ENCODE data around the gene PALD1. TPM values are rescaled to one million over a fixed set of nuclear protein-coding genes. Genes with fewer than 3 reads are reported as not detected.

Gene PALD1
- total and polyA plus RNA-seq, 9 of the 15 experiments (the other 6 are each of a cell fraction or from before 2014, with no cell fraction given) = 0.03 to 0.29 (median 0.09) TPM; not detected in 2

GRCh38 chr10:70598857-70599295 lies 120.3 kb downstream of the PALD1 start (continued):
- TF ChIP-seq CHD7 (IDR thresholded peaks at IDR 0.05; ENCODE audit: low read depth, low read length) = no peak
- TF ChIP-seq KAT8 (IDR thresholded peaks at IDR 0.05; ENCODE audit: low read depth) = no peak
- TF ChIP-seq MECOM (CRISPR knock-in tag; IDR thresholded peaks at IDR 0.05) = no peak
- TF ChIP-seq POLR2G (IDR thresholded peaks at IDR 0.05; ENCODE audit: low read depth, low read length) = peak; percentile 56
- no peak for TF ChIP-seq ZFP30 (CRISPR knock-in tag; IDR thresholded peaks at IDR 0.05; ENCODE audit: borderline replicate concordance)
- no peak for TF ChIP-seq IRF2 (CRISPR knock-in tag; IDR thresholded peaks at IDR 0.05)
- TF ChIP-seq ZNF316 (IDR thresholded peaks at IDR 0.05) = no peak
- TF ChIP-seq CTBP1 (IDR thresholded peaks at IDR 0.05; ENCODE audit: borderline replicate concordance) = no peak
- TF ChIP-seq ELF2 (CRISPR knock-in tag; IDR thresholded peaks at IDR 0.05) = no peak
- no peak for TF ChIP-seq ZNF57 (CRISPR knock-in tag; IDR thresholded peaks at IDR 0.05)
- TF ChIP-seq CREM (IDR thresholded peaks at IDR 0.05; ENCODE audit: low read depth) = peak; percentile 5; the same call in 1 of the 2 replicates
- TF ChIP-seq CREB3L1 (IDR thresholded peaks at IDR 0.05; ENCODE audit: borderline replicate concordance, low read depth) = no peak
- TF ChIP-seq NR4A1 (CRISPR knock-in tag; IDR thresholded peaks at IDR 0.05) = no peak
- TF ChIP-seq NR4A1 (tag; IDR thresholded peaks at IDR 0.05) = no peak; the same call in 1 of the 2 replicates
- no peak for TF ChIP-seq RBM15 (IDR thresholded peaks at IDR 0.05; ENCODE audit: insufficient read depth, low read length)
- TF ChIP-seq PTRF (tag; IDR thresholded peaks at IDR 0.05) = no peak
- no peak for TF ChIP-seq ARNT (IDR thresholded peaks at IDR 0.05)
